Measurements from ENCODE around the gene PCYT2.
A peak's percentile ranks its signal among the peaks of the same experiment; 100 is the strongest.

The PCYT2 gene

GRCh38 chr17:81911277-81911961 is at the start of gene PCYT2 (continued):
- TF ChIP-seq, protein P1, sequence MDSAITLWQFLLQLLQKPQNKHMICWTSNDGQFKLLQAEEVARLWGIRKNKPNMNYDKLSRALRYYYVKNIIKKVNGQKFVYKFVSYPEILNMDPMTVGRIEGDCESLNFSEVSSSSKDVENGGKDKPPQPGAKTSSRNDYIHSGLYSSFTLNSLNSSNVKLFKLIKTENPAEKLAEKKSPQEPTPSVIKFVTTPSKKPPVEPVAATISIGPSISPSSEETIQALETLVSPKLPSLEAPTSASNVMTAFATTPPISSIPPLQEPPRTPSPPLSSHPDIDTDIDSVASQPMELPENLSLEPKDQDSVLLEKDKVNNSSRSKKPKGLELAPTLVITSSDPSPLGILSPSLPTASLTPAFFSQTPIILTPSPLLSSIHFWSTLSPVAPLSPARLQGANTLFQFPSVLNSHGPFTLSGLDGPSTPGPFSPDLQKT (IDR thresholded peaks at IDR 0.05; ENCODE audit: borderline replicate concordance, low read depth, low read length), result no peak
- TF ChIP-seq ZNF155 (tag by site-specific recombination; IDR thresholded peaks at IDR 0.05) (no peak), ZSCAN30 (tag by site-specific recombination; IDR thresholded peaks at IDR 0.05) (no peak), ZNF423 (tag by site-specific recombination; IDR thresholded peaks at IDR 0.05) (no peak)
- TF ChIP-seq, protein P2, sequence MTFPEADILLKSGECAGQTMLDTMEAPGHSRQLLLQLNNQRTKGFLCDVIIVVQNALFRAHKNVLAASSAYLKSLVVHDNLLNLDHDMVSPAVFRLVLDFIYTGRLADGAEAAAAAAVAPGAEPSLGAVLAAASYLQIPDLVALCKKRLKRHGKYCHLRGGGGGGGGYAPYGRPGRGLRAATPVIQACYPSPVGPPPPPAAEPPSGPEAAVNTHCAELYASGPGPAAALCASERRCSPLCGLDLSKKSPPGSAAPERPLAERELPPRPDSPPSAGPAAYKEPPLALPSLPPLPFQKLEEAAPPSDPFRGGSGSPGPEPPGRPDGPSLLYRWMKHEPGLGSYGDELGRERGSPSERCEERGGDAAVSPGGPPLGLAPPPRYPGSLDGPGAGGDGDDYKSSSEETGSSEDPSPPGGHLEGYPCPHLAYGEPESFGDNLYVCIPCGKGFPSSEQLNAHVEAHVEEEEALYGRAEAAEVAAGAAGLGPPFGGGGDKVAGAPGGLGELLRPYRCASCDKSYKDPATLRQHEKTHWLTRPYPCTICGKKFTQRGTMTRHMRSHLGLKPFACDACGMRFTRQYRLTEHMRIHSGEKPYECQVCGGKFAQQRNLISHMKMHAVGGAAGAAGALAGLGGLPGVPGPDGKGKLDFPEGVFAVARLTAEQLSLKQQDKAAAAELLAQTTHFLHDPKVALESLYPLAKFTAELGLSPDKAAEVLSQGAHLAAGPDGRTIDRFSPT (tag by site-specific recombination; IDR thresholded peaks at IDR 0.05), result no peak
- TF ChIP-seq, protein P3, sequence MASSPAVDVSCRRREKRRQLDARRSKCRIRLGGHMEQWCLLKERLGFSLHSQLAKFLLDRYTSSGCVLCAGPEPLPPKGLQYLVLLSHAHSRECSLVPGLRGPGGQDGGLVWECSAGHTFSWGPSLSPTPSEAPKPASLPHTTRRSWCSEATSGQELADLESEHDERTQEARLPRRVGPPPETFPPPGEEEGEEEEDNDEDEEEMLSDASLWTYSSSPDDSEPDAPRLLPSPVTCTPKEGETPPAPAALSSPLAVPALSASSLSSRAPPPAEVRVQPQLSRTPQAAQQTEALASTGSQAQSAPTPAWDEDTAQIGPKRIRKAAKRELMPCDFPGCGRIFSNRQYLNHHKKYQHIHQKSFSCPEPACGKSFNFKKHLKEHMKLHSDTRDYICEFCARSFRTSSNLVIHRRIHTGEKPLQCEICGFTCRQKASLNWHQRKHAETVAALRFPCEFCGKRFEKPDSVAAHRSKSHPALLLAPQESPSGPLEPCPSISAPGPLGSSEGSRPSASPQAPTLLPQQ (tag by site-specific recombination; IDR thresholded peaks at IDR 0.05), result no peak

- ChIA-PET CTCF (interaction anchor here (0.6 to 3.0 kb wide), 35 partner anchors 8 to 478 kb away, joined by 3 to 105 read pairs (median 6); partner anchors contain the start of genes ASPSCR1, CENPX, DCXR and LRRC45), POLR2A (interaction anchor here (0.6 to 2.3 kb wide), 11 partner anchors 17 to 146 kb away, joined by 3 to 16 read pairs (median 4); partner anchors contain the start of genes ASPSCR1, CENPX, DCXR and FASN)
- Histone ChIP-seq H3K27ac (ENCODE audit: extremely low read depth, low read depth, low read length) (peak overlapping the region; percentile 31; the same call in 1 of the 2 replicates), H3K9me3 (ENCODE audit: control insufficient read depth, insufficient read depth, low read depth, low read length) (no peaks in the 10 kb centered on the region), H3K4me3 (ENCODE audit: low read depth, low read length) (peak overlapping the region; percentile 19), H3K36me3 (ENCODE audit: control insufficient read depth in 2 of 2, insufficient read depth in 1 of 2, low read length in 2 of 2) (no peaks in the 10 kb centered on the region), H3K4me1 (ENCODE audit: control insufficient read depth, insufficient read depth, low read length) (peaks cover 4% of the 10 kb centered on the region; the same call in 1 of the 2 replicates)
- TF ChIP-seq, protein P4, sequence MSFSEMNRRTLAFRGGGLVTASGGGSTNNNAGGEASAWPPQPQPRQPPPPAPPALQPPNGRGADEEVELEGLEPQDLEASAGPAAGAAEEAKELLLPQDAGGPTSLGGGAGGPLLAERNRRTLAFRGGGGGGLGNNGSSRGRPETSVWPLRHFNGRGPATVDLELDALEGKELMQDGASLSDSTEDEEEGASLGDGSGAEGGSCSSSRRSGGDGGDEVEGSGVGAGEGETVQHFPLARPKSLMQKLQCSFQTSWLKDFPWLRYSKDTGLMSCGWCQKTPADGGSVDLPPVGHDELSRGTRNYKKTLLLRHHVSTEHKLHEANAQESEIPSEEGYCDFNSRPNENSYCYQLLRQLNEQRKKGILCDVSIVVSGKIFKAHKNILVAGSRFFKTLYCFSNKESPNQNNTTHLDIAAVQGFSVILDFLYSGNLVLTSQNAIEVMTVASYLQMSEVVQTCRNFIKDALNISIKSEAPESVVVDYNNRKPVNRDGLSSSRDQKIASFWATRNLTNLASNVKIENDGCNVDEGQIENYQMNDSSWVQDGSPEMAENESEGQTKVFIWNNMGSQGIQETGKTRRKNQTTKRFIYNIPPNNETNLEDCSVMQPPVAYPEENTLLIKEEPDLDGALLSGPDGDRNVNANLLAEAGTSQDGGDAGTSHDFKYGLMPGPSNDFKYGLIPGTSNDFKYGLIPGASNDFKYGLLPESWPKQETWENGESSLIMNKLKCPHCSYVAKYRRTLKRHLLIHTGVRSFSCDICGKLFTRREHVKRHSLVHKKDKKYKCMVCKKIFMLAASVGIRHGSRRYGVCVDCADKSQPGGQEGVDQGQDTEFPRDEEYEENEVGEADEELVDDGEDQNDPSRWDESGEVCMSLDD (tag by site-specific recombination; IDR thresholded peaks at IDR 0.05), result no peak
- TF ChIP-seq ZNF488 (tag by site-specific recombination; IDR thresholded peaks at IDR 0.05), result no peak
- TF ChIP-seq KLF7 (tag by site-specific recombination; IDR thresholded peaks at IDR 0.05; ENCODE audit: borderline replicate concordance), result no peak
- TF ChIP-seq ZNF596 (tag by site-specific recombination; IDR thresholded peaks at IDR 0.05), result no peak
- TF ChIP-seq, protein P5, sequence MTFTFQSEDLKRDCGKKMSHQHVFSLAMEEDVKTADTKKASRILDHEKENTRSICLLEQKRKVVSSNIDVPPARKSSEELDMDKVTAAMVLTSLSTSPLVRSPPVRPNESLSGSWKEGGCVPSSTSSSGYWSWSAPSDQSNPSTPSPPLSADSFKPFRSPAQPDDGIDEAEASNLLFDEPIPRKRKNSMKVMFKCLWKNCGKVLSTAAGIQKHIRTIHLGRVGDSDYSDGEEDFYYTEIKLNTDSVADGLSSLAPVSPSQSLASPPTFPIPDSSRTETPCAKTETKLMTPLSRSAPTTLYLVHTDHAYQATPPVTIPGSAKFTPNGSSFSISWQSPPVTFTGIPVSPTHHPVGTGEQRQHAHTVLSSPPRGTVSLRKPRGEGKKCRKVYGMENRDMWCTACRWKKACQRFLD (tag by site-specific recombination; IDR thresholded peaks at IDR 0.05), result no peak
- peak; percentile 59 for TF ChIP-seq EGR2 (tag by site-specific recombination; IDR thresholded peaks at IDR 0.05; ENCODE audit: low read depth)
- peak; percentile 11; the same call in 1 of the 2 replicates for TF ChIP-seq ZNF335 (tag by site-specific recombination; conservative IDR thresholded peaks at IDR 0.05)
- TF ChIP-seq ZBTB20 (tag by site-specific recombination; IDR thresholded peaks at IDR 0.05), result no peak
- TF ChIP-seq ZNF560 (tag by site-specific recombination; IDR thresholded peaks at IDR 0.05; ENCODE audit: borderline replicate concordance), result 0 out of 2 replicates have a peak, but pooled peaks have one; percentile 41
- TF ChIP-seq, protein P6, sequence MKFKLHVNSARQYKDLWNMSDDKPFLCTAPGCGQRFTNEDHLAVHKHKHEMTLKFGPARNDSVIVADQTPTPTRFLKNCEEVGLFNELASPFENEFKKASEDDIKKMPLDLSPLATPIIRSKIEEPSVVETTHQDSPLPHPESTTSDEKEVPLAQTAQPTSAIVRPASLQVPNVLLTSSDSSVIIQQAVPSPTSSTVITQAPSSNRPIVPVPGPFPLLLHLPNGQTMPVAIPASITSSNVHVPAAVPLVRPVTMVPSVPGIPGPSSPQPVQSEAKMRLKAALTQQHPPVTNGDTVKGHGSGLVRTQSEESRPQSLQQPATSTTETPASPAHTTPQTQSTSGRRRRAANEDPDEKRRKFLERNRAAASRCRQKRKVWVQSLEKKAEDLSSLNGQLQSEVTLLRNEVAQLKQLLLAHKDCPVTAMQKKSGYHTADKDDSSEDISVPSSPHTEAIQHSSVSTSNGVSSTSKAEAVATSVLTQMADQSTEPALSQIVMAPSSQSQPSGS (tag by site-specific recombination; IDR thresholded peaks at IDR 0.05; ENCODE audit: low read depth), result no peak
- no peak for TF ChIP-seq ZNF214 (tag by site-specific recombination; IDR thresholded peaks at IDR 0.05; ENCODE audit: borderline replicate concordance)
- TF ChIP-seq, protein P7, sequence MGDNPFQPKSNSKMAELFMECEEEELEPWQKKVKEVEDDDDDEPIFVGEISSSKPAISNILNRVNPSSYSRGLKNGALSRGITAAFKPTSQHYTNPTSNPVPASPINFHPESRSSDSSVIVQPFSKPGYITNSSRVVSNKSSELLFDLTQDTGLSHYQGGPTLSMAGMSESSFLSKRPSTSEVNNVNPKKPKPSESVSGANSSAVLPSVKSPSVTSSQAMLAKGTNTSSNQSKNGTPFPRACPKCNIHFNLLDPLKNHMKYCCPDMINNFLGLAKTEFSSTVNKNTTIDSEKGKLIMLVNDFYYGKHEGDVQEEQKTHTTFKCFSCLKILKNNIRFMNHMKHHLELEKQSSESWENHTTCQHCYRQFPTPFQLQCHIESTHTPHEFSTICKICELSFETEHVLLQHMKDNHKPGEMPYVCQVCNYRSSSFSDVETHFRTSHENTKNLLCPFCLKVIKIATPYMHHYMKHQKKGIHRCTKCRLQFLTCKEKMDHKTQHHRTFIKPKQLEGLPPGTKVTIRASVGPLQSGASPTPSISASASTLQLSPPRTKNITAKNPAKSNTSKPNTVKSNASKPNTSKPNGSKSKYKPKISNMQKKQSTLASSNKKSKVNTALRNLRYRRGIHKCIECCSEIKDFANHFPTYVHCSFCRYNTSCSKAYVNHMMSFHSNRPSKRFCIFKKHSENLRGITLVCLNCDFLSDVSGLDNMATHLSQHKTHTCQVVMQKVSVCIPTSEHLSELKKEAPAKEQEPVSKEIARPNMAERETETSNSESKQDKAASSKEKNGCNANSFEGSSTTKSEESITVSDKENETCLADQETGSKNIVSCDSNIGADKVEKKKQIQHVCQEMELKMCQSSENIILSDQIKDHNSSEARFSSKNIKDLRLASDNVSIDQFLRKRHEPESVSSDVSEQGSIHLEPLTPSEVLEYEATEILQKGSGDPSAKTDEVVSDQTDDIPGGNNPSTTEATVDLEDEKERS (tag by site-specific recombination; IDR thresholded peaks at IDR 0.05), result no peak
These were observed 49.1 kb upstream of the PCYT2 start for GRCh38 chr17:81960130-81960958.

All from HEK293 (cell line).